HG02623 (cell line): ENCODE data around the gene ZNF467.

Source experiments
- ATAC-seq: cut with Tn5 transposase; IDR thresholded peaks from one replicate; pipeline ENCODE4 v1.9.1; 2021; ENCODE audit warnings: moderate library complexity; ENCODE audit not compliant: unreplicated experiment

The ZNF467 gene

DNA sequence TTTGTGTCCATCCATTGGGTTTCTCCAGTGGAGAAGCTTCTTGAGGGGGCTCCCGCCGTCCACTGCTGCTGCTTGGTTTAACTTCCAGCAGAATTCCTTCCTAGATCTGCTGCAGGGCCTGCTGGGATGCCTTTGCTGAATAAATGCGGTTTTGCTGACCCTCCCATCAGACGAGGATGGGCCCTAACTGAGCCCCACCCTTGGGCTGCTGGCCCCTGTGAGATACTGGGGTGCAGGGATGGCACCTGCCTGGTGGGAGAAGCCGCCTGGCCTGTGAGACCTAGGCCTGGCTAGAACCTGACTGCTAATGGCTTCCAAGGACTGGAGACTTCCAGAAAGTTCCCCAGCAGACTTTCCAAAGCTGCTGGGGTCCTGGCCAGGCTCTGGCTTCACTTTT lies 43.8 kb downstream of the ZNF467 start:
- no peak for ATAC-seq

DNA sequence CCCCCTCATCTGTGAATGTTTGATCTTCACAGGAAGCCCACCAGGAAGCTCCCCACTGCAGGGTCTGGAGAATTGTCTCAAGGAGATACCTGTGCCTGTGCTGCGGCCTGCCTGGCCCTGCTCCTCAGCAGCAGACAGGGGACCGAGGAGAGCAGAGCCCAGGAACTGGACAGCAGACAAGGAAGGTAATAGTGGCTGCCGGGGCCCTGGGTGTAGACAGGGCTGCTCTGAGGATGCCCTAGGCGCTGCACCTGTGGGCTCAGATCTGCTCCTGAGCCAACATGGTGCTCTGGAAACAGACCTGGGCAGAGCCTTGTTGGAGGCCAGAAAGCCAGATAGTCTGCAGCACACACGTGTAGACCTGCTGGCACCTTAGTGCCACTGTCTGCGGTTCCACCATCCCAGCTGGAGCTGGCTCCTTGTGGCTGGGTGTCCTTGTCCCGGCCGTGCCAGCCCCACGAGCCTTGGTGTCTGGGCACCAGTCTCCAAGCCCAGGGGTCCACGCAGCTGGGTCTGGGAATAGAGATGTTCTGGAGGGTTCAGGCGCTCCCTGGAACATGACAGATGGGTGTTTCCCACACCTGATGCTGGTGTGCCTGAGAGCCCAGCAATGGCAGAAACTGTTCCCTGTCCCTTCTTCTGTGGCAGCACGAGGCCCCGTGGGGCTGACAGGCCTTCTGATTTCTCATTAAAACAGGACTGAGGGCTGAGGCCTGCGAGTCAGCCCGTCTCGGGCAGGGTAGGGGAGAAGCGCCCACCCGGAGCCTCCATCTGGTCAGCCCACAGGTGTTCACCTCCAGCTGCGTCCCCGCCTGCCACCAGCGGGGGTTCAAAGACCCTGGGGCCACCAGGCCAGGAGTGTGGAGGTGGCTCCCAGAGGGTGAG lies 44.7 kb downstream of the ZNF467 start:
- ATAC-seq, result no peak

DNA sequence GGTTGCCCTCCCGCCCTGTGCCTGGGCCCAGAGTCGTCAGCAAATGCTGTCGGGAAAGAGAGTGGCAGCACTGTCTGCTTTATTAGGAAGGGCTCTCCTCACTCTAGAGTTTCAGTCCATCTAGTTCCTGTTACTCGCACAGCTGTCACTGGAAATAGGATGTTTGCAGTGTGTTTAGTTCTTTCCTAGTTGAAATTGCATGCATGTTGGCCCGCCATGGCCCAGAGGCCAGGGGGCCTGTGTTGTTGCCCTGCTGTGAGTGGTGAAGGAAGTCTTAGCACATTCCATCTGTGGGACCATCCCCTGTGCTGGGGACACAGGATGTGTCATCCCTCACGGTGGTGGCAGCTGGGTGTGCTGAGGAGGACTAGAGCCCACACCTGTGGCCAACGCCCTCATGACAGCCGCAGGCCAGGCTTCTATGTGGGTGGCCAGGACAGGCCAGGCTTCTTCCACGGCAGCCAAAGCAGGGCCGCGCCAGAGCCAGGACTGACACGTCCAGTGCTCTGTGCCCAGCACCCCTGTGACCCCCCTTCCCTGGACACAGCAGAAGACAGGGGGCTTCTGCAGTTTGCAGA lies 45.4 kb downstream of the ZNF467 start:
- ATAC-seq, result no peak

DNA sequence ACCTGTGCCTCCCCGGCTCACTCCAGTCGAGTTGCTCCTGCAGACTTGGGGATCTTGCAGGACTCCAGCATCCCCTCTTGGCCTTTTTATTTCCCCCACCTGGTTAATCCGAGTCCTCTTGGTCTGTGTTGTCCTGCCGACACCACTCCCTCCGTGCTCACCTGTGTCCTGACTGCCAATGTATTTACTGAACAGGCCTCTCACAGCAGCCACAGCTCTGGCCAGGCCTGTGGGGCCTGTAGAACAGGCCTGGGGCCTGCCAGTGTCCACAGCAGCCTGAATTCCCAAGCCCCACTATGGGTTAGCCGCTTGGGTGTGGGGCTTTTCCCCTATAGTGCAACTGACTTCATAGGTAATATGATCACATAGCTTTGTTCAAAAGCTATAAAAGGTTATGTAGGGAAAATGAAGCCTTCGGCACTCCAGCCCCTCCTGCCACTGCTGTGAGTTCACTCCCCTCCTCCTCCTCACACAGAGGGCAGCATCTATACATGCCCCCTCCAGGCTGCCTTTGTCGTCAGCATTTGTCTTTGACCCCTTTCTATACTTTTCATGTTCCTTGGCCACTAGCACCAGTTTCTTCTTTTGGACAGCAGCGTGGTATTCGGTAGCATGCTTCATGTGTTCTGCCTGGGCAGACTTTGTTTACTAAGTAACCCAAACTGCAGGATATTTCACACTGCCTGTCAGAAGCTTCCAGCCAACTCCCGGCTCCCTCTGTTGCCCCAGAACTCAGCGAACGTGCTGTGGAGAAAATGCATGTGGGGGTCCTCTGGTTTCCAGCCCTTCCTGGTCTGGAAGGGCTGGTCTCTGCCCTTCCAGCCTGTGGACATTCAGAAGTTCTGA lies 46.1 kb downstream of the ZNF467 start:
- ATAC-seq, result no peak

DNA sequence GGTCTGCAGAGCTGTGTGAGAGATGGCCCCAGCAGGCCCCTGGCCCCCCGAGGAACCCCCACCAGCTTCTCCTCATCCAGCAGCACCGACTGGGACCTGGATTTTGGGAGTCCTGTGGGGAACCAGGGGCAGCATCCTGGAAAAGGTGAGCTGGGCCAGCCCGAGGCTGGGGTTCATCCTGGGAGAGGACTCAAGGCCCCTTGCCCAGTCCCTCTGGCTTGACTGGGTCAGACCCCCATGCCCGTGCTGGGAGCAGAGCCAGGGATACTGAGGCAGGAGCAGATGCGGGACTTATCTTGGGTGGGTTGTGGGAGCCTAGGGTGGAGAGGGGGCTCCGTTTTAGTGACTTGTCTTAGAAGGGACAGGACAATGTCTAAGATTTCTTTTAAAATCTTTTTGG lies 47.5 kb downstream of the ZNF467 start:
- no peak for ATAC-seq

DNA sequence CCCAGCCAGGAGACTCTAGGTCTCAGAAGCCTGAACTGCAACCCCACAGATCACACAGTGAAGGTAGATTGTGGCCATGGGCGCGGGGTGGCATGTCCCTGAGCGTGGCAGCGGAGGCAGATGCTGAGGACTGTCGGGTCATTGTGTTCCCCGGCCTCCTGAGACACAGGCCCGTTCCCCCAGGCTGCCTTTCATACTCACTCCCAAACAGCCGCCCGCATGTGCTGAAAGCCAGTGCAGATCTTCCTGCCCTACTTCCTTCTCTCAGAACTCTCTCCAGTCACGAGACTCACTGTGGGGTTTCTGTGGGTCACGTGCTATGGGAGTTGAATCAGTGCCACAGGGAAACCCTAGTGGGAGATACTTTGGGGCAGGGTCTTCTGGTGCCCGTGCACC lies 48.0 kb downstream of the ZNF467 start:
- no peak for ATAC-seq

DNA sequence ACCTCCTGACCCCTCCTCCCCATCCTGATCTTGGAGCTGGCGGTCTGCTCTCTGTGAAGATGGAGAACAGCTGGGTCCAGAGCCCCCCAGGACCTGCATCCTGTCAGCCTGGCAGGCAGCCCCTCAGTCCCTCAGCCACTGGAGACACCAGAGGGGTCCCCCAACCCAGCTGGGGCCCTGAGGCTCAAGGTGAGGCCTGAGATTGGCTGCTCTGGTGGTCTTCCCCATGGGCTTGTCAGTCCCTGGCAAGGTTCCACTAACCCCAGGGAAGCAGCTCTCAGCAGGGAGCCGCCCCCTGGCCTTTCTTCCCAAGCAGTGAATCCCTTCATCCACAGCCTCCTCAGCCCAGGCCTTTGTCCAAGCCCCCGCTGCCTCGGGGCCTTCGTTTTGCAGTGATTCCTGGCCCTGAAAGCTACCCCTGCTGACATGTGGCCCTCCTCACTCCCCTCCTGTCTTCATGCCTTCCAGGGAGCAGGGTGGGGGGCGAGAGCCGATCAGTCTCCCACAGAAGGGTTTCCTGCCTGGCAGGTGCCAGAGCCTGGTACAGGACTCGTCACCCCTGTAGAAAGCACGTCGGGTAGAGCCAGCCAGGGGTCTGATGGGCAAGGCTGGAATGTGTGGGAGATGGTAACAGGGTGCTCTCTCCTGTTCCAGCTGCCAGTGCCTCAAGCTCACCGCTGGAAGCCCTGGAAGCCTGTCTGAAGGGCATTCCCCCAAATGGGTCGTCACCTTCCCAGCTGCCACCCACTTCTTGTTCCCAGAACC lies 48.5 kb downstream of the ZNF467 start:
- ATAC-seq, result no peak

DNA sequence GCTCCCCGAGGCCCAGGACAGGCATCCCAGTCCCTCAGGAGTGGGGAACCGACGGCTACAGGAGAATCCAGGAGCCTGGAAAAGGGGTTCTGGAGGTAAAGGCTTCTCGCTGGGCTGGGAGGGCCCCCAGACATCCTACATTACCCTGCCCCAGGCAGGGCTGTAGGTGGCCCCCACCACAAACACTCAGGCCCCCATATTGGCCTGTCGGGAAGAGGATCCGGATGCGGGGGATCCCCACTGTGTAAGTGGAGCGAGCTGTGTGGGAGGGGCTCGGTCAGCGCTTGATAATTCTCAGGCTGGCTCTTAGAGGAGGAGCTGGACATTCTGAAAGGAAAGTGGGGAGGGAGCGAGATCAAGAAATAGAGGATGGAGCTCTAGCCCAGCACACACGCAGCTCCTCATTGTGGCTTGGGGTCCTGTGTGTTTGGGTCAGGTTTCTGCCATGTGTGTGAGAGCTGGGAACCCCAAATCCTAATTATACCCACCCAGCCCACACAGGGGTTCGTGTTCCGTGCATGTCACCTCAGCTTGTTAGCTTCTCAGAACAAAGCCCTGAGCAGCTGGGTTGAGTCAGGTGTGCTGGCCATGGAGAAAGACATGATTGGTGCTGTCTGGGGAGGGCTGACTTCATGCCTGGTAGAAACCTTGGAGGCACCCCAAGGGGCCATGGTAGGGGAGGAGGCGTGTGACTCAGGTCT lies 49.4 kb downstream of the ZNF467 start:
- no peak for ATAC-seq

DNA sequence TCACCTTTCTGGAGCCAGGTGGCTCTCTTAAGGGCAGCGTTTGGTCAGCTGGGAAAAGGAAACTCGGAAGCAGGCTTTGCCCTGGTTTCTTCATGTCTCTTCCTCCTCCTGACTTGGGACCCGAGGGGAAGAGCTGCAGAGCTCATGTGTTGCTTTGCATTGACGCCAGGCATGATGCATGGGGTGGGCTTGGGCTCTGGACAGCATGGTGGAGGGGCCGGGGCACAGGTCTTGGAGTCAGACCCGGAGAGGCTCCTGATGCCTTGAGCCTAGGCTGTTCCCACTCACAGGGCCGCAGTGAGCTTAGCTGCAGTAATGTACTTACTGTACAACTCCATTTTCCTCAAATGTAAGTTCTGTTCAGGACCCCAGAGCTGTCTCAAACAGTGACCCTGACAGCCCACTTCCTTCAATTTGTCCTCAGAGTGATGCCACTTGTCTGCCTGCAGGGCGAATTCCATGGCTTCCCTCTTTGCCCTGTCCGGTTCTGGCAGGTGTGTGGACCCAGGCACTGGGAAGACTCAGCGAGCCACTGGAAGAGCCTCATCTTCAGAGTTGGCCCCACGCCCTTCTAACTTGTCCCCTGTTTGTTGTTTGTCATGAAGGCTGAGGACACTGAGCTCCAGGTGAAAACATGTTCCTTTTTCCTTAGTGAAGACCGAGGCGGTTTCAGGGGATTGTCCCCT lies 50.2 kb downstream of the ZNF467 start:
- no peak for ATAC-seq

DNA sequence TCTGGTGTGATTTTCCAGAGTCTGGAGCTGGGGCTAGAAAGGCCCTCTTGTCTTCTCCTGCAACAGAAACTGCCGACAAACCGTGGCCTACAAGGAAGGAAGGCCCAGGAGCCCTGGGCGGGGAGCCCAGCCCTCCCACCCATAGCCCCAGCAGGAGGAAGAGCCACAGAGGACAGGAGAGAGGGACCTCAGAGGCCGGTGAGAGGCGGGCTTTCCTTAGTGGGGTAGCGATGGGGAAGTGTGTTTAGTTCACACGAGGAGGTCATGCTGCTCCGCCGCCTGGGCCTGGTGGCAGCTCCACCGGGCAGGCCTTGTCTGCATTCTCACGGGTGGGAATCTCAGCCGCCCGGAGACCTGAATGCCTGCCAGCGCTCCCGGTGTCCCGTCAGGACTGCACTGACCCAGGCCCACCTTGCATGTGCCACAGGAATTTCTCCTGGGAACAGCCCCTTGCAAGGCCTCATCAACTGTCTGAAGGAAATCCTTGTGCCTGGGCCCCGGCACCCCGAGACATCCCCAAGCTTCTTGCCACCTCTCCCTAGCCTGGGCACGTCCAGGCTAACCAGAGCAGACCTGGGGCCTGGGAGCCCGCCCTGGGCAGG lies 50.9 kb downstream of the ZNF467 start:
- no peak for ATAC-seq

DNA sequence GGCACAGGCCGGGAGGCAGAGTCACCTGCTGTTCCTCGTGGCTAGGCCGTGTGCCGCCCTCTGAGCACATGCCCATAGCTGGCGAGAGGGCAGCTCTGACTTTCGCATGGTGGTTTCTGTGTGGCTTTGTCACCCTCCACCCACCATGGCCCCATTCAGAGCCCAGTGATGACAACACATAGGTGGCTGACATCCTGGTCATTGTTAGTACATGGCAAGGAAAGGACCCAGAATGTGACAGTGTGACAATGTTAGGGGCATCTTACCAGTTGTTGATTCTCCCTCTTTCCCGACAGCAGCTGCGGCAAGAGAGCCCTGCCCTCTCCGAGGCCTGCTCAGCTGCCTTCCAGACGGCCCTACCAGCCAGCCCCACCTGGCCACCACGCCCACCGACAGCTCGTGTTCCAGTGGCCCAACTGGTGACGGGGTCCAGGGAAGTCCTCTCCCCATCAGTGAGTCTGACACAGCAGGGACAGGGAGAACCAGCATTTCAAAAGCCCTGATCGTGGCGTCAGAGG lies 52.2 kb downstream of the ZNF467 start:
- ATAC-seq, result no peak

DNA sequence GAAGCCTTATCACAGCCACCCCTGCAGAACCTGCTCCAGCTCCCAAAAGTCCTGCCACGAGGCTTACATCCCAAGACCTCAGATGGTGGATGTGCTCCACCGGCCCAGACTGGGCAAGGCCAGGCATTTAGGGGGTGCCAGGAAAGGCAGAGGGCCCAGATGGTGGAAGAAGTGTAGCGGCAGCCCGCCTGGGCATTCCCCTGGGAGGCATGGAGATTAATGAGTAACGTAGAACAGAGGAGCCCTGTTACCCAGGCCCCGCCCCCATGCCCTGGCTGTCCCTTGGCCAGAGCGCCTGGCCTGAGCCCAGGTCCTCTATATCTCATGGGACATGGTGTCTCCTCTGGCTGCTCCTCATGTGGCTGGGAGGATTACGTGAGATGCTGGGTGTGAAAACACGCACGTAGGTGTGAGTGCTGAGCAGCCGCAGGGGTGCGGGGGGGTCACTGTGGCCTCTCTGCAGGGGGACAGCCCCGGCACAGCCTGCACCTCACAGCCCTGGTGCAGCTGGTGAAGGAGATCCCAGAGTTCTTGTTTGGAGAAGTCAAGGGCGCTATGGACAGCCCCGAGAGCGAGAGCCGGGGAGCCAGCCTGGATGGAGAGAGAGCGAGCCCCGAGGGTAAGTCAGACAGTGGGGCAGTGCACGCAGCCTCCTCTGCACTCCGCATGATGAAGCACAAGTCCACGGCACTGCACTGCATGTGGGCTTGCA lies 52.9 kb downstream of the ZNF467 start:
- ATAC-seq, result peak; percentile 26

DNA sequence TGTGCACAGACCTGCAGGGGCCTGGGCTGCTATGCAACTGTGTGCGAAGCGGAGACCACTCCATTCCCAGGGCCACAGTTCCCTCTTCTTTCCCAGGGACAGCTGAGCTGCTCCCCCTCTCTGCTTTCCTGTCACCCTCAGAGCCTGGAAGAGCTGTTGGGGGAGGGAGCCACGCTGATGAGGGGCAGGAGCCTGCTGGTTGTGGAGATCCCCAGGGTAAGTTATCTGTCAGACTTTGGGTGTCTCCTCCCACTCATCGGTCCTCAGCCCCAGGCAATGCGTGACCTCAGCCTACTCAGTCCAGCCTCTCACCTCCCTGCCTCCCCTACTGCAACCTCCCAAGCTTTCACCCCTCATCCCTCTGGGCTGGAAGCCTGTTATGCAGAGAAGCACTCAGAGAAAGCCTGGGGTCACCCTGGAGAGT lies 53.5 kb downstream of the ZNF467 start:
- peak; percentile 54 for ATAC-seq

DNA sequence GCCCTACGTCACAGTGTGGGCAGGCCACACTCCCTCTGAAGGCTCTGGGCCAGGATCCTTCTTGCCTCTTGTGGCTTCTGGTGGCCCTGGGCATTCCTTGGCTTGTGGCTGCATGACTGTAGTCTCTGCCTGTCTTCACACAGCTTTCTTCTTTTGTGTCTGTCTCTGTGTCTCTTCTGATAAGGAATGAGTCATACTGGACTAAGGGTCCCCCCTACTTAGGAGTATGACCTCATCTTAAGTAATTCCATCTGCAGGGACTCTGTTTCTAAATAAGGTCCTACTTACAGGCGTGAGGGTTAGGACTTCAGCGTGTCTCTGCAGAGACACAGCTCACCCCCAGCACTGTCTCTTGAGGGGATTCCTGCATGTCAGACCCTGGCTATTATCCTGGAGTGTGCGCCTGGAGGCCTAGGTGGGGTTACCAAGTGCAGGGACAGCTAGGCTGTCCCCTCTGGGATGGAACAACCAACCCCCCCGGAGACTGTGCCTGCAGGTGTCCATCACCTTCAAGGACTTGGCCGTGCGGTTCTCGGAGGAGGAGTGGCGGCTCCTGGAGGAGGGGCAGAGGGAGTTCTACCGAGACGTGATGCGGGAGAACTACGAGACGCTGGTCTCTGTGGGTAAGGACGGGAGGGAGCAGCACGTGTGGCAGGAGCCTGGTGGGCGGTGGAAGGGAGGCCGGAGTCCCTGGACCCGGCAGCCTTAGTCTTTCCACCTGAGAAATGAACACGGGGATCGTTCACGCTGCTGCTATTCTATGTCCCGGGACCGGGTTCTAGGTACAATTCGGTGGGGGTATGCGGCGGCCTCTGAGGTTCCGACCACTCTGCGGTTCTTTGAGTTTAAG lies 54.1 kb downstream of the ZNF467 start:
- no peak for ATAC-seq

DNA sequence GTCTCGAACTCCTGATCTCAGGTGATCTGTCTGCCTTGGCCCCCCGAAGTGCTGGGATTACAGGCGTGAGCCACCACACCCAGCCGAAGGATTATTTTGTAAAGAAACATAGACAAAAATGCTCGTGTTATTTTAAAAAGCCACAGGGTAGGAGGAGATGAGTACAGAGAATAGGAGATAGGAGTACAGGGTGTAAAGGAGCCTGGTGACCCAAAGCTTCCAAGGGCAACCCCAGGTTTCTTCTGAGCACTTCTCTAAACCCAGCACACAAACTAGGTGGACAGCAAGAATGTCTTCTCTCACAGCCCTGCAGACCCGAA lies 54.7 kb downstream of the ZNF467 start:
- ATAC-seq, result no peak

DNA sequence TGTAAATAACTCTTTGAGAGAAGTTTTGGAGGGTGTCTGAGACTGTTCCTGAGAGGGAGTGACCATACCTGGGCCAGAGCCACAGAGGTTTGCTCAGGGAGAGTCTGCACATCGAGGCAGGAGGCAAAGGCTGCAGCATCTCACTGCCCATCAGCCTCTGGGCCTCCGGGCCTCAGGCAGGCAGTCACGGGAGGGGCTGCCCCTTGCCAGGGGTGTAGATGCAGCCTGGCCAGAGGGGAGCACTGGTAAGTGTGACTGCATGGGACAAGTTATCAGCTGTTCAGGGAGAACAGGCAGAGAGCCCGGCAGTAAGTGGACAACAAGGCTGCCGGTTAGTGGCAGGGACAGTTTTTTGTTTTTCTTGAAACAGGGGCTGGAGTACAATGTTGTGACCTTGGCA lies 55.9 kb downstream of the ZNF467 start:
- no peak for ATAC-seq

DNA sequence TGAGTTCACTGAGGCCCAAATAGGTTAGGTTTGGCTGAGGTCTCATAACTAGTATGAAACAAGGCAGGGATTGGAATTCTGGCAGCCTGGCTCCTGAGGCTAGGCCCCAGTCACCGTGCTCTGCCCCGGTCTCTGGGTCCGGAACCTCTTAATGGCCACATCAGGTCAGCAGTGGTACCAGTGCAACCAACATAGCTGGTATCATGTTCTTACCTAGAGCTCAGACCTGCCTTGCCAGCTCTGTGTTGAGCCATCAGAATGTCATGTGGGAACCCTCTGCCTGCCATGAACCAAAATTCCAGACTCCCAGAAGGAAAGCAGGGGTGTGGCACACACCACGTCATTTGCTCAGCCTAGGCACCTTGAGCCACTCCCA lies 56.5 kb downstream of the ZNF467 start:
- no peak for ATAC-seq
